ENCODE data around the gene TM9SF2. TPM values are rescaled to one million over a fixed set of nuclear protein-coding genes. Genes with fewer than 3 reads are reported as not detected.

TM9SF2 gene
- total RNA-seq, 1 donor from 2014 or later, result 57.8 TPM

- Mint-ChIP-seq H3K9me3 (no peaks in the 10 kb centered on the region), H3K27ac (no peak overlapping the region), H3K36me3 (ENCODE audit: low read depth) (peaks cover 52% of the 10 kb centered on the region), H3K27me3 (no peaks in the 10 kb centered on the region), H3K4me3 (no peak overlapping the region), H3K4me1 (peaks cover 38% of the 10 kb centered on the region)
- DNase-seq, result peak; percentile 78
- intact Hi-C loops (cut with micrococcal nuclease), result no loop called here
Observed at GRCh38 chr13:99528547-99528946, 27.3 kb downstream of the TM9SF2 start.

GRCh38 chr13:99536023-99536422 lies 34.8 kb downstream of the TM9SF2 start:
- H3K27me3 Mint-ChIP-seq, result no peaks in the 10 kb centered on the region
- H3K9me3 Mint-ChIP-seq, result no peaks in the 10 kb centered on the region
- H3K4me1 Mint-ChIP-seq, result peaks cover 13% of the 10 kb centered on the region
- peaks cover 36% of the 10 kb centered on the region for H3K36me3 Mint-ChIP-seq (ENCODE audit: low read depth)
- H3K4me3 Mint-ChIP-seq, result no peak overlapping the region
- H3K27ac Mint-ChIP-seq, result no peak overlapping the region
- DNase-seq, result no peak
- intact Hi-C loops (cut with micrococcal nuclease), result no loop called here

- no peak for DNase-seq
- intact Hi-C loops (cut with micrococcal nuclease), result loop anchor here (5.0 to 10.0 kb wide), 2 partner anchors 67 to 96 kb away; partner anchors contain the start of gene CLYBL
- Mint-ChIP-seq H3K36me3 (ENCODE audit: low read depth) (peaks cover 56% of the 10 kb centered on the region), H3K4me3 (no peak overlapping the region), H3K9me3 (no peaks in the 10 kb centered on the region), H3K4me1 (peaks cover 25% of the 10 kb centered on the region), H3K27me3 (no peaks in the 10 kb centered on the region), H3K27ac (no peak overlapping the region)
Observed at GRCh38 chr13:99540530-99540929, 39.3 kb downstream of the TM9SF2 start.

- Mint-ChIP-seq H3K27ac (peak overlapping the region; percentile 23), H3K4me1 (peaks cover 30% of the 10 kb centered on the region), H3K4me3 (peak overlapping the region; percentile 39), H3K36me3 (ENCODE audit: low read depth) (peaks cover 69% of the 10 kb centered on the region), H3K9me3 (no peaks in the 10 kb centered on the region), H3K27me3 (no peaks in the 10 kb centered on the region)
- DNase-seq, result peak; percentile 83
- intact Hi-C loops (cut with micrococcal nuclease), result loop anchor here (1.0 to 10.0 kb wide), 3 partner anchors 42 to 98 kb away; partner anchors contain the start of genes CLYBL and TM9SF2
Observed at GRCh38 chr13:99542788-99543406, 41.6 kb downstream of the TM9SF2 start.

- Mint-ChIP-seq H3K27me3 (no peaks in the 10 kb centered on the region), H3K27ac (no peak overlapping the region), H3K4me3 (no peak overlapping the region), H3K4me1 (peaks cover 37% of the 10 kb centered on the region), H3K36me3 (ENCODE audit: low read depth) (peaks cover 78% of the 10 kb centered on the region), H3K9me3 (no peaks in the 10 kb centered on the region)
- intact Hi-C loops (cut with micrococcal nuclease), result loop anchor here (10.0 kb wide), 1 partner anchor 101 kb away; no protein-coding TSS in a partner anchor
- no peak for DNase-seq
Observed at GRCh38 chr13:99545361-99545760, 44.1 kb downstream of the TM9SF2 start.

DNA sequence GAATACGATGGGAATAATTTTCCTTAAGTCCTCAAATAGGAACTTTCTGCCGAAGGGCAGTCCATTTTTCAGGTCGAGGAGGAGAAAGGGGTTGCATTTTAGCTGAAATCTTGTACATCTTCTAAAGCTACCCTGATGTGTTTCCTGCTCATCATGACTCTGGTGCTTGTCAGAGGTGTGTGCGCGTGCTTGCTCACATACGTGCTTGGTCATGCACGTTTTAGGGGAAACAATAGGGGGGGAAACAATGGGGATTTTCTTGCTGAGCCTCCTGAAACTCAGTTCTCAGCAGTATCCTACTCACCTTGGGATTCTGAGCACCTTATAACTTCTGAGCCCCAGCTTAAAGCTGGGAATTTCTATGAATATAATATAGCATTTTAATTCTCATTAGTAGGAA lies 44.7 kb downstream of the TM9SF2 start:
- no peak for DNase-seq
- Mint-ChIP-seq H3K27ac (no peak overlapping the region), H3K4me3 (no peak overlapping the region), H3K36me3 (ENCODE audit: low read depth) (peaks cover 73% of the 10 kb centered on the region), H3K27me3 (no peaks in the 10 kb centered on the region), H3K9me3 (no peaks in the 10 kb centered on the region), H3K4me1 (peaks cover 30% of the 10 kb centered on the region)
- intact Hi-C loops (cut with micrococcal nuclease), result loop anchor here (10.0 kb wide), 1 partner anchor 101 kb away; no protein-coding TSS in a partner anchor

- DNase-seq, result no peak
- no peak overlapping the region for H3K27ac Mint-ChIP-seq
- intact Hi-C loops (cut with micrococcal nuclease), result loop anchor here (10.0 kb wide), 1 partner anchor 102 kb away; no protein-coding TSS in a partner anchor
- H3K27me3 Mint-ChIP-seq, result no peaks in the 10 kb centered on the region
- H3K36me3 Mint-ChIP-seq (ENCODE audit: low read depth), result peaks cover 72% of the 10 kb centered on the region
- no peaks in the 10 kb centered on the region for H3K9me3 Mint-ChIP-seq
- no peak overlapping the region for H3K4me3 Mint-ChIP-seq
- peaks cover 25% of the 10 kb centered on the region for H3K4me1 Mint-ChIP-seq
Observed at GRCh38 chr13:99546878-99547277, 45.6 kb downstream of the TM9SF2 start.

GRCh38 chr13:99548448-99548847 lies 47.2 kb downstream of the TM9SF2 start:
- Mint-ChIP-seq H3K27me3 (no peaks in the 10 kb centered on the region), H3K4me1 (peaks cover 14% of the 10 kb centered on the region), H3K9me3 (no peaks in the 10 kb centered on the region), H3K4me3 (no peak overlapping the region), H3K27ac (peak overlapping the region; percentile 18), H3K36me3 (ENCODE audit: low read depth) (peaks cover 70% of the 10 kb centered on the region)
- intact Hi-C loops (cut with micrococcal nuclease), result loop anchor here (10.0 kb wide), 1 partner anchor 104 kb away; no protein-coding TSS in a partner anchor
- DNase-seq, result no peak

DNA sequence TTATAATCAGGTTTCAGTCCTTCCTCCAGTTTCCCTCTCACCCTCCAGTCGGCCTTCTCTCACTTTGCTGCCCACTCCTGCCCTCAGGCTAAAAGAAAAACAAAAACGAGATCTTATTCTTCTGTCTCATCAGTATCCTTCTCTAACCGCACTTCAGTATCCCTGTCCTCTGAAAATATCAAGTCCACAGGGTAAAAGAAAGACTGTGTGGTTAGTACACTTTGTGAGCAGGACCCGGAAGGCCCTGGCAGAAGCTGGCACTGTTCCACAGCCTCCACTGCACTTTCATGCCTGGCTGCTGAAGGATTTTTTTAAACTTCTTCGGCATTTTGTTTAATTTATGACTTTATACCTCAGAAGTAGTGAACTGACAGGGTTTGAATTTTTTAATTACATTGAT lies 51.8 kb downstream of the TM9SF2 start:
- DNase-seq, result no peak
- Mint-ChIP-seq H3K4me3 (no peak overlapping the region), H3K27ac (no peak overlapping the region), H3K36me3 (ENCODE audit: low read depth) (peaks cover 58% of the 10 kb centered on the region), H3K4me1 (peaks cover 16% of the 10 kb centered on the region), H3K27me3 (no peaks in the 10 kb centered on the region), H3K9me3 (no peaks in the 10 kb centered on the region)
- intact Hi-C loops (cut with micrococcal nuclease), result no loop called here

- no peak for DNase-seq
- Mint-ChIP-seq H3K9me3 (no peaks in the 10 kb centered on the region), H3K4me1 (peaks cover 8% of the 10 kb centered on the region), H3K27me3 (no peaks in the 10 kb centered on the region), H3K4me3 (no peak overlapping the region), H3K27ac (no peak overlapping the region), H3K36me3 (ENCODE audit: low read depth) (peaks cover 57% of the 10 kb centered on the region)
- intact Hi-C loops (cut with micrococcal nuclease), result no loop called here
Observed at GRCh38 chr13:99555149-99555548, 53.9 kb downstream of the TM9SF2 start.

DNA sequence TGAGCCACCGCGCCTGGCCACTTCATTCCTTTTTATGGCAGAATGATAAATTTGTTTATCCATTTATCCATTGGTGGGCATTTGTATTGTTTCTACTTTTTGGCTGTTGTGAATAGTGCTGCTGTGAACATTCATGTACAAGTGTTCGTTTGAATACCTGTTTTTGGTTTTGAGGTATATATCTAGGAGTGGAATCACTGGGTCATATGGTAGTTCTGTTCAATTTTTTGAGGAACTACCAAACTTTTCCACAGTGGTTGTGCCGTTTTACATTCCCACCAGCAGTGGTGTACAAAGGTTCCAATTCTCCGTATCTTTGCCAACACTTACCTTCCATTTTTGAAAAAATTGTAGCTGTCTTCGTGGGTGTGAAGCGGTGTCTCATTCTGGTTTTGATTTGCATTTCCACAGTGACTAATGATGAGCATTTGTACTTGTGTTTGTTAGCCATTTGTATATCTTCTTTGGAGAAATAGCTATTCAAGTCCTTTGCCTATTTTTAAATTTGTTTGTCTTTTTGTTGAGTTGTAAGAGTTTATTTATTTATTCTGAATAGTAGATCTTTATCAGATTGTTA lies 55.7 kb downstream of the TM9SF2 start:
- Mint-ChIP-seq H3K4me3 (no peak overlapping the region), H3K36me3 (ENCODE audit: low read depth) (peaks cover 54% of the 10 kb centered on the region), H3K9me3 (no peaks in the 10 kb centered on the region), H3K27me3 (no peaks in the 10 kb centered on the region), H3K4me1 (peaks cover 8% of the 10 kb centered on the region), H3K27ac (no peak overlapping the region)
- no peak for DNase-seq
- intact Hi-C loops (cut with micrococcal nuclease), result no loop called here

GRCh38 chr13:99558570-99559180 lies 57.4 kb downstream of the TM9SF2 start:
- no peak overlapping the region for H3K4me3 Mint-ChIP-seq
- peaks cover 56% of the 10 kb centered on the region for H3K36me3 Mint-ChIP-seq (ENCODE audit: low read depth)
- H3K9me3 Mint-ChIP-seq, result no peaks in the 10 kb centered on the region
- H3K4me1 Mint-ChIP-seq, result peaks cover 8% of the 10 kb centered on the region
- no peaks in the 10 kb centered on the region for H3K27me3 Mint-ChIP-seq
- intact Hi-C loops (cut with micrococcal nuclease), result no loop called here
- DNase-seq, result no peak
- H3K27ac Mint-ChIP-seq, result no peak overlapping the region

DNA sequence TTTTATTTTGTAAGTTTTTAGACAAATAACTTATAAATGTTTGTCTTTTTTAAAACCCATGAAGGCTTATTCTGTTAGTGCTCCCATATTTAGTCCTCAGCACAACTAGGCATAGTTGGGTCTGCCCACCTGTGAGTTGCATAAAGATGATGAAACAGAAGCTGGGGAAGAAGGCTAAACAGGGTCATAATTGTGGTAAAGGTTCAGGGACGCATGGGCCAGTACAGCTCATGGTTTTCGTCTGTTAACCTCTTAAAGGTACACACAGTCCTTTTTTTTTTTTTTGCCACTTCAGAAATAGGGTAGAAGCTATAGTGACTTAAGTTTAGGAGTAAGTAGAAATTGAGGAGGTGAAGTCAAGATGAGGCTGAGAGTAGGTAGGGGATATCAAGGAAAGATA lies 58.3 kb downstream of the TM9SF2 start:
- Mint-ChIP-seq H3K4me1 (peaks cover 8% of the 10 kb centered on the region), H3K27ac (no peak overlapping the region), H3K36me3 (ENCODE audit: low read depth) (peaks cover 55% of the 10 kb centered on the region), H3K4me3 (no peak overlapping the region), H3K9me3 (no peaks in the 10 kb centered on the region), H3K27me3 (no peaks in the 10 kb centered on the region)
- no peak for DNase-seq
- intact Hi-C loops (cut with micrococcal nuclease), result no loop called here

DNA sequence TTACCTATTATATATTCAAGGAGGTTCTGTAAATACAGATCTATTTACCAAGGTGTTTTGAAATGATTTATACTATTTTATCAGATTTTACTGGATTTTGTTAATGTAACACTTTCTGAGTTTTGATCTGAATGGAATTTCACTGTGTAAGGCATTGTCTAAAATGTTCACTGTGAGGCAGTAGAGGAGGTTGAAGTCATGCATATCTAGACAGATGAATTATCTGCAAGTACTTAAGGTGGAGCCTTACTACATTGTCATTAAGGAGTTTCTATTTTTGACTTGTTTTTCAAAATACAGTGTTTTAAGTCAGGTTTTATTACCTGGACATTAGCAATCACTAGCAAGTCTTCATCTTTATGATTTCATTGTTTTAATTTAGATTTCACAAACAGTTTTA lies 62.1 kb downstream of the TM9SF2 start:
- no peaks in the 10 kb centered on the region for H3K27me3 Mint-ChIP-seq
- H3K9me3 Mint-ChIP-seq, result no peaks in the 10 kb centered on the region
- no peak overlapping the region for H3K4me3 Mint-ChIP-seq
- no peak overlapping the region for H3K27ac Mint-ChIP-seq
- H3K36me3 Mint-ChIP-seq (ENCODE audit: low read depth), result peaks cover 44% of the 10 kb centered on the region
- DNase-seq, result no peak
- intact Hi-C loops (cut with micrococcal nuclease), result no loop called here
- H3K4me1 Mint-ChIP-seq, result peaks cover 2% of the 10 kb centered on the region
